Right lobe of liver (tissue), 4 donors: ENCODE data around the gene NTM.

Source experiments
- CTCF ChIP-seq, 4 donors: fragments of 200-600 bp in 3 of 4; fragments of 450-650 bp in 1 of 4; IDR thresholded peaks; one replicate each; pipeline versions ENCODE4 v1.5.1 to v1.8.0; 2016 to 2022; ENCODE audit warnings: antibody characterized with exemption in 4 of 4, mild to moderate bottlenecking in 2 of 4
- POLR2A ChIP-seq: fragments of 450-650 bp; IDR thresholded peaks from one replicate; pipeline ENCODE4 v1.6.1; 2017; ENCODE audit warnings: antibody characterized with exemption, mild to moderate bottlenecking
- donor health status: DM: no; HTN: no; CAD: no.
- donor health status: DM: no; HTN: no; CAD: no.
- donor health status: DM: no; HTN: yes; CAD: no.

- TF ChIP-seq CTCF (IDR thresholded peaks at IDR 0.05): no peak
- TF ChIP-seq POLR2A: no peak
These were observed 572.9 kb downstream of the NTM start for GRCh38 chr11:131943295-131943694.
